ENCODE data around the gene DHRS2. TPM values are rescaled to one million over a fixed set of nuclear protein-coding genes. Genes with fewer than 3 reads are reported as not detected.
A peak's percentile ranks its signal among the peaks of the same experiment; 100 is the strongest.

Gene DHRS2
- total and polyA plus RNA-seq, 2 of the 13 experiments (the other 11 are each of a cell fraction or from before 2014, with no cell fraction given) = 1,621 to 3,021 TPM

- TF ChIP-seq LRRFIP1 (CRISPR knock-in tag; conservative IDR thresholded peaks at IDR 0.05) (no peak), ZNF451 (CRISPR knock-in tag; IDR thresholded peaks at IDR 0.05) (no peak), ZNF580 (CRISPR knock-in tag; IDR thresholded peaks at IDR 0.05; ENCODE audit: borderline replicate concordance, low read depth) (no peak), ZBTB39 (CRISPR knock-in tag; IDR thresholded peaks at IDR 0.05) (no peak), FOXA1 (IDR thresholded peaks at IDR 0.05) (peak; percentile 42; the same call in 1 of the 2 replicates), FOXA1 (CRISPR knock-in tag; IDR thresholded peaks at IDR 0.05) (no peak), RAD51 (IDR thresholded peaks at IDR 0.05; ENCODE audit: borderline replicate concordance) (peak; percentile 21; the same call in 1 of the 2 replicates), ARID4A (CRISPR knock-in tag; IDR thresholded peaks at IDR 0.05; ENCODE audit: borderline replicate concordance) (no peak), EP300 (IDR thresholded peaks at IDR 0.05; ENCODE audit: low read depth in 2 of 2, low read length in 2 of 2) (no peak), EP300 (CRISPR knock-in tag; IDR thresholded peaks at IDR 0.05; ENCODE audit: borderline replicate concordance) (peak; percentile 24; the same call in 1 of the 2 replicates), PHB2 (IDR thresholded peaks at IDR 0.05; ENCODE audit: partially characterized antibody) (peak; percentile 82), IRX3 (CRISPR knock-in tag; IDR thresholded peaks at IDR 0.05; ENCODE audit: borderline replicate concordance, low read depth) (0 out of 2 replicates have a peak, but pooled peaks have one; percentile 38), ADNP (CRISPR knock-in tag; IDR thresholded peaks at IDR 0.05) (no peak), SAP130 (CRISPR knock-in tag; IDR thresholded peaks at IDR 0.05; ENCODE audit: low read depth) (no peak), NCOA2 (CRISPR knock-in tag; IDR thresholded peaks at IDR 0.05) (no peak), PHF8 (CRISPR knock-in tag; IDR thresholded peaks at IDR 0.05) (no peak), CHD2 (IDR thresholded peaks at IDR 0.05; ENCODE audit: low read depth, low read length) (no peak), ARNTL (CRISPR knock-in tag; IDR thresholded peaks at IDR 0.05) (no peak), NFE2L1 (CRISPR knock-in tag; IDR thresholded peaks at IDR 0.05; ENCODE audit: borderline replicate concordance) (no peak), MNT (IDR thresholded peaks at IDR 0.05) (peak; percentile 39; the same call in 1 of the 2 replicates)
Observed at GRCh38 chr14:23648764-23649460, 12.7 kb downstream of the DHRS2 start (continued).

All from HepG2 (cell line).